HEK293T (cell line): ENCODE data around the gene ZBTB21.

ENCODE experiments used
- CTCF ChIA-PET: fragments of 350-600 bp; formaldehyde crosslinking; extraction: SDS; loops from one replicate; lab custom pipeline; 2021; ENCODE audit warnings: antibody characterized with exemption, inconsistent platforms; lab: Yijun Ruan, JAX
- POLR2A ChIA-PET: fragments of 350-600 bp; formaldehyde crosslinking; extraction: SDS; loops from one replicate; lab custom pipeline; 2020; ENCODE audit warnings: antibody characterized with exemption, inconsistent platforms; lab: Yijun Ruan, JAX
- DNase-seq: peaks from one replicate; pipeline ENCODE4 v3.0.0; 2012; ENCODE audit warnings: mixed read lengths; ENCODE audit errors: extremely low spot score
- ARNT ChIP-seq: fragments of 450-650 bp; IDR thresholded peaks from 2 replicates; pipeline ENCODE4 v1.6.1; 2017; ENCODE audit warnings: mild to moderate bottlenecking
- BHLHE40 ChIP-seq: fragments of 450-650 bp; IDR thresholded peaks from 2 replicates; pipeline ENCODE4 v1.6.1; 2016; ENCODE audit warnings: mild to moderate bottlenecking, moderate library complexity, borderline replicate concordance
- CTBP1 ChIP-seq: fragments of 450-650 bp; IDR thresholded peaks from 2 replicates; pipeline ENCODE4 v1.6.1; 2016; ENCODE audit warnings: borderline replicate concordance
- ELF4 ChIP-seq: fragments of 450-650 bp; IDR thresholded peaks from 2 replicates; pipeline ENCODE4 v1.6.1; 2017; ENCODE audit warnings: antibody characterized with exemption
- FOXA1 ChIP-seq: fragments of 450-650 bp; IDR thresholded peaks from 2 replicates; pipeline ENCODE4 v1.6.1; 2016; ENCODE audit warnings: mild to moderate bottlenecking
- FOXK2 ChIP-seq: fragments of 450-650 bp; IDR thresholded peaks from 2 replicates; pipeline ENCODE4 v1.6.1; 2016; ENCODE audit warnings: mild to moderate bottlenecking
- FOXM1 ChIP-seq: fragments of 450-650 bp; IDR thresholded peaks from 2 replicates; pipeline ENCODE4 v1.6.1; 2017; ENCODE audit warnings: mild to moderate bottlenecking, borderline replicate concordance
- HDGF ChIP-seq: fragments of 450-650 bp; IDR thresholded peaks from 2 replicates; pipeline ENCODE4 v1.6.1; 2017; ENCODE audit warnings: antibody characterized with exemption, borderline replicate concordance
- L3MBTL2 ChIP-seq: fragments of 450-650 bp; conservative IDR thresholded peaks from 2 replicates; pipeline ENCODE4 v1.6.1; 2016; ENCODE audit warnings: mild to moderate bottlenecking
- LEF1 ChIP-seq: fragments of 450-650 bp; IDR thresholded peaks from 2 replicates; pipeline ENCODE4 v1.6.1; 2017; ENCODE audit warnings: mild to moderate bottlenecking, borderline replicate concordance
- NFRKB ChIP-seq: fragments of 450-650 bp; IDR thresholded peaks from 2 replicates; pipeline ENCODE4 v1.6.1; 2016; ENCODE audit warnings: mild to moderate bottlenecking, moderate library complexity
- PKNOX1 ChIP-seq: fragments of 450-650 bp; IDR thresholded peaks from 2 replicates; pipeline ENCODE4 v1.6.1; 2016
- SP1 ChIP-seq: fragments of 450-650 bp; IDR thresholded peaks from 2 replicates; pipeline ENCODE4 v1.6.1; 2017
- SUZ12 ChIP-seq: fragments of 450-650 bp; IDR thresholded peaks from 2 replicates; pipeline ENCODE4 v1.6.1; 2016; ENCODE audit warnings: mild to moderate bottlenecking
- TARDBP ChIP-seq: fragments of 450-650 bp; IDR thresholded peaks from 2 replicates; pipeline ENCODE4 v1.6.1; 2016
- ZNF384 ChIP-seq: fragments of 450-650 bp; IDR thresholded peaks from 2 replicates; pipeline ENCODE4 v1.6.1; 2016

ZBTB21 gene

GRCh38 chr21:42009831-42010506 is at the start of gene ZBTB21:
Gene ZBTB21 (minus strand): TSS chr21:42010360. CDS start chr21:41994095, 16,265 bp downstream.
- peak; percentile 99 for DNase-seq
- ChIA-PET POLR2A (interaction anchor here (0.7 to 1.5 kb wide), 2 partner anchors 11 to 58 kb away, joined by 3 to 5 read pairs; no protein-coding TSS in a partner anchor), CTCF (no interaction called here)
- TF ChIP-seq SP1: no peak
- peak; percentile 93 for TF ChIP-seq TARDBP
- peak; percentile 56 for TF ChIP-seq CTBP1
- no peak for TF ChIP-seq PKNOX1
- peak; percentile 67; the same call in 1 of the 2 replicates for TF ChIP-seq ZNF384
- TF ChIP-seq L3MBTL2: 0 out of 2 replicates have a peak, but pooled peaks have one; percentile 29

GRCh38 chr21:42059721-42060120 is 49.6 kb upstream of the ZBTB21 start:
- CTCF ChIA-PET: no interaction called here

DNA sequence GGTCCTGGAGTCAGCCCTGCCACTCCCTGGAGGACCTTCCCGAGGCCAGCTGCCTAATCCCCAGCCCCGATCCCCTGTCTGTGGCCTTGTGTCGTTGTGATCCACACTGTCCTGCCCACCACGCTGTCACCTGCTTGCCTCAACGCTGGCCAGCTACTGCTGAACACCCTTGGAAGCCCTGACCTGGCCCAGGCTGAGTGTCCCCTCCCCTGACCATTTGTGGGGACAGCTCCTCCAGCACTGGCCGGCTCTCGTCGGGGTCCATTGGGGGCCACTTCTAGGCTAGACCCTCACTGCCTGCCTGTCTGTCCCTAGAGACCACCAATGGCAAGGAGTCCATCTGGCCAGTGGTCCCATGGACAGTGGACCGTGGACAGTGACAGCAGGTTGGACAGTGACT is 49.0 kb upstream of the ZBTB21 start:
- no peak for TF ChIP-seq SP1
- no peak for TF ChIP-seq L3MBTL2
- no peak for TF ChIP-seq PKNOX1
- TF ChIP-seq HDGF: no peak
- no peak for TF ChIP-seq ELF4
- TF ChIP-seq BHLHE40: no peak
- TF ChIP-seq ARNT: no peak
- no peak for TF ChIP-seq FOXA1
- TF ChIP-seq ZNF384: no peak
- no peak for TF ChIP-seq FOXM1
- CTCF ChIA-PET: no interaction called here
- DNase-seq: no peak

More at GRCh38 chr21:42059721-42060120, 49.6 kb upstream of the ZBTB21 start:
- no peak for TF ChIP-seq FOXA1
- no peak for TF ChIP-seq FOXK2
- TF ChIP-seq TARDBP: no peak
- no peak for TF ChIP-seq PKNOX1
- no peak for TF ChIP-seq LEF1
- TF ChIP-seq ELF4: no peak
- TF ChIP-seq HDGF: no peak
- no peak for TF ChIP-seq SP1
- no peak for TF ChIP-seq FOXM1
- no peak for TF ChIP-seq ZNF384
- TF ChIP-seq L3MBTL2: no peak
- TF ChIP-seq CTBP1: no peak
- TF ChIP-seq SUZ12: no peak
- no peak for TF ChIP-seq BHLHE40
- TF ChIP-seq NFRKB: no peak
- TF ChIP-seq ARNT: no peak
- POLR2A ChIA-PET: no interaction called here
- DNase-seq: no peak

GRCh38 chr21:42058631-42059111 is 48.5 kb upstream of the ZBTB21 start:
- no peak for DNase-seq
- ChIA-PET CTCF (no interaction called here), POLR2A (no interaction called here)
- TF ChIP-seq NFRKB (no peak), SUZ12 (no peak), BHLHE40 (no peak), SP1 (no peak), ELF4 (no peak)

More for the DNA sequence above, 49.0 kb upstream of the ZBTB21 start:
- POLR2A ChIA-PET: no interaction called here

GRCh38 chr21:42057851-42058437 is 47.8 kb upstream of the ZBTB21 start:
- CTCF ChIA-PET: no interaction called here
- no peak for DNase-seq
- TF ChIP-seq PKNOX1: no peak
- TF ChIP-seq CTBP1: no peak
- no peak for TF ChIP-seq L3MBTL2
- POLR2A ChIA-PET: no interaction called here

GRCh38 chr21:42056996-42057689 is 47.0 kb upstream of the ZBTB21 start:
- TF ChIP-seq L3MBTL2 (no peak), FOXK2 (no peak), HDGF (no peak), FOXA1 (no peak), BHLHE40 (no peak), SP1 (no peak), SUZ12 (no peak), ELF4 (no peak), TARDBP (no peak), CTBP1 (no peak), PKNOX1 (no peak), ARNT (no peak), LEF1 (no peak), NFRKB (no peak), ZNF384 (no peak), FOXM1 (no peak)
- ChIA-PET CTCF (no interaction called here), POLR2A (no interaction called here)
- no peak for DNase-seq
